GM19238 (cell line): ENCODE results near the gene GRB10.

Experiments
- DNase-seq: peaks from one replicate; pipeline ENCODE4 v3.0.0; 2011; ENCODE audit warnings: low spot score; ENCODE audit not compliant: insufficient read length

Gene GRB10

DNA sequence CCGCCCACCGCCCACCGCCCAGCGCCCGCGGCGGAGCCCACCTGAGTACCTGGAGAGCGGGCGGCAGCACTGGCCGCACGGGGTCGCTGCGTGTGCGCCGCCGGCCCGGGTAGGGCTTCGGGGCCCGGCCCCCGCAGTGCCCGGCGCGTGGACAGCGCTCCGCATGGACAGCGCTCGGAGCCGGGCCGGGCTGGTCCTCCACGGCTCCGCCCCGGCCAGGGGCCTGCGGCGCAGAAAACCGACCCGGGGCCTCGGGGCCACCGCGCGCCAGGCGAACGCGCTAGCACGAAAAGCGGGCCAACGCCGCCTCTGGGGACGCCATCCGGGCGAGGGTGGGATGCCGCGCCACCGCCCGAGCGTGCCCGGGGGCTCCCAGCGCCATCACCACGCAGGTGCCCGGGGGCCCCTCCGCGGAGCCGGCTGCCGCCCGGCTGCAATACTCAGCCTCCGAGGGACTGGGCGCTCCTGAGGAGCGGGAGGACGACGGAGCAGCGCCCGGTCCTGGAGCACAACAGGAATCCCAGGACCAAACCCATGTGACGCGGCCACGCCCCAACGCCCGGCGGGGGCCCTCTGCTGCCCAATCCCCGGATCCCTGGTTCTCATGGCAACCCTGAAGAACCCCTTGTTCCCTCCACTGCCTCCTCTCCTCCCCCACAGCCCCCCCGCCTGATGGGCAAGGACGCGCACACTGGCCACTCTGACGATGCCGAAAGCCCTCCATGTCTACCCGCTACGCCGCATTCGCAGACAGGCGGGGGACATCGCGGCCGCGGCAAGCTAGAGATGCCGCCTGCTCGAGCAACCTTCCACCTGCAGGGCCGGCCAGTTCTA is at the start of gene GRB10:
GRB10 (minus strand) TSS at position 522 of the 834 bp plus-strand sequence. CDS start 50,574 bp downstream, outside the sequence.
- DNase-seq: no peak

- no peak for DNase-seq
These were observed 46.1 kb upstream of the GRB10 start for GRCh38 chr7:50828801-50829200.

- DNase-seq: no peak
These were observed 45.4 kb upstream of the GRB10 start for GRCh38 chr7:50828116-50828515.

GRCh38 chr7:50827281-50827680 is 44.6 kb upstream of the GRB10 start:
- DNase-seq: no peak

DNA sequence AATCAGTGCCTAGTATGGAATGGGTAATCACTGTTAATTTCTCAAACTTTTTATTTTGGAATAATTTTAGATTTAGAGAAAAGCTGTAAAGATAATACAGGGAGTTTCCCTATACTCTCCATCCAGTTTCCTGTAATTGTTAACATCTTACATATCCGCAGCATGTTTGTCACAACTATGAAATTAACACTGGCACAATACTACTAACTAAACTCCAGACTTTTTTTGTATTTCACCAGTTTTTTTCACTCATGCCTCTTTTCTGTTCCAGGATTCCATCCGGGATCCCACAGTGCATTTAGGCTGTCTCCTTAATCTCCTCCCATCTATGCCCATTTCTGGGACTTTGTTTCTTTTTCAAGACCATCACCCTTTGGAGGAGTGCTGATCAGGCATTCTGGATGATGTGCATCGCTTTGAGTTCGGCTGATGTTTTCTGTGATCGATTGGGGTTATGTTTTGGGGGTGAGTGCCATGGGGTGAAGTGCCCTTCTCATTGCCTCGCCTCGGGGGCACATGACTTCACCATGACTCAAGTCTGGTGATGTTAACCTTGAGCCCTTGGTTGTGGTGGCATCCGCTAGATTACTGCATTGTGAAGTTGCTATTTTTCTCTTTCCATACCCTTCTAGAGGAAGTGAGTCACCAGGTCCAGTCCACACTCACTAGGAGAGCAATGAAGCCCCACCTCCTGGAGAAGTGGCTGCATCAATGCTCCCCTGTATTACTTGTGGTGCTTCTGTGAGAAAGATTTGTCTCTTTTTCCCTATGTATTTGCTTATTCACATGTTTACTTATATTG is 43.9 kb upstream of the GRB10 start:
- no peak for DNase-seq

- no peak for DNase-seq
These were observed 42.8 kb upstream of the GRB10 start for GRCh38 chr7:50825465-50825864.

GRCh38 chr7:50824882-50825281 is 42.2 kb upstream of the GRB10 start:
- DNase-seq: no peak

DNA sequence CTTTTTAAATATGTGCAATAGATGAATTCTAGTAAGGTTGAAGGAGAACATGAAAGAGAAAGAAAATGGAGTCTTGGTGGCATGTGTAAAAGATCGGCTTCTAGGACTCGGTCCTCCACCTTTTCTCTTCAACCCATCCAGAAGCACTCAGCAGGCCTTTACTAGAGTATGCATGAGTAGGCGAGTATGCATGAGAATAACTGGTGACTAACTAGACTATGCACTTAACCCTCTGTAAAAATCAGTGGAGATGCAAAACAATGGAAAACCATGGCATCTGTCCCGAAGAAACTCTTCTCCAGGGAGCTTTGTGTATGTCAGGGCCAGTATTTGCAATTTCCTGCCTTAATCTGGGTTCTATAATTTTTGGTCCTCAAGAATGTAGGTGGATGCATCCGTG is 40.0 kb upstream of the GRB10 start:
- no peak for DNase-seq

DNA sequence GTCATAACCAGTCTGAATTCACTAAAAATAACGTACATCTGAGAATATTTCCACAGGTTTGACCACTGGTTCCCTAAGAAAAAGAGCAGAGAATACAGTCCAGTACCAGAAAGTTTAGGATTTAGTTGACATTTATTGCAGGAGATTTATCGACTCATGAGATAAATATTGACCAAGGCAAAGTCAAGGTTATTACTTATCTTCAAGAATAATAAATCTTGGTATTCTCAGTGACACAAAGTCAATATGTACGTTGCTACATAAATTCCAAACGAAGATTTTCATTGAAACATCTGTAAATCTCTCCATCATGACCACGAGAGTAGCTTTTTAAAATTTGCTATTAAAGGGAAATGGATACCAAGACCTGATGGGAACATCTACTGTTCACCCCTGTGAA is 39.4 kb upstream of the GRB10 start:
- DNase-seq: no peak

DNA sequence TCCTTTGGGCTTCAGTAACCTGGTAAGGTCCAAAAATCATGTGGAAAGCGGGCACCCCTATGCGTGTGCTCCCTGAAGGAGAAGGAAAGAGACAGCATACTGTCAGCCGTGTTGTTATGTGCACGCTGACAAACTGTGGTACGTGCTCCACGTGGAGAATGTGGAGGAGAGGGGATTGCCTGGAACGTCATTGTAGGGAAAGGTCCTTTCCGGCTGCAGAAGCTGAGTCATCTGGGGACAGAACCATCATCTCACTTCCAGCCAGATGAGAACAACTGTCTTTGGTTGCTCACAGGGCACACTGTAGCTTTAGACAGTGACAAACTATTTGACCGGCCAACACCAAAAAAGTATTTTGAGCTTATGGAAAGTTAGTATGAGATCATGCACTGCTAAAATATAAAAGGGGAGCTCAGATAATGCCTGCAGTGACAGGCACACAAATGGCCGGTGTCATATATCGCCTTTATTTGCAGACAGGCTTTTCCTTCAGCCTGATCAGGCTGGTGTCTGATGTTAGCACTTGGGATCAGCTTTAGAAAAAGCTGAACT is 38.8 kb upstream of the GRB10 start:
- no peak for DNase-seq

DNA sequence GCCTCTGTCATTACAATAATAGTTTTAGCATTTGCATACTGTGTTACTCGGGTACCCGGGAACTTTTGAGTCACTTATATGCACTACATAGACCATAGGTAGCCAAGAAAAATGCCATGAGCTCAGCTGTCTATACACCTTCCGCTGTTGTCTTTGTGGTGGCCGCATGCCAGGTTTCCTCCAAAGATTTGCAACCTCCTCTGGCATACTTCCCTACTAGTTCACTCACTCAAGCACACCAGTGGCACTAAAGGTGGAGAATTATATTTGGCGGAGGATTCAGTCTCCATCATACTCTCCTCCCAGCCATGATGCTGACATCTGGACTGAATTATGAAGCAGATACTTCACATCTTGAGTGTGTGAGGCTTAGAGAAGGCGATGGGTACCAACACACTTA is 35.6 kb upstream of the GRB10 start:
- DNase-seq: no peak

DNA sequence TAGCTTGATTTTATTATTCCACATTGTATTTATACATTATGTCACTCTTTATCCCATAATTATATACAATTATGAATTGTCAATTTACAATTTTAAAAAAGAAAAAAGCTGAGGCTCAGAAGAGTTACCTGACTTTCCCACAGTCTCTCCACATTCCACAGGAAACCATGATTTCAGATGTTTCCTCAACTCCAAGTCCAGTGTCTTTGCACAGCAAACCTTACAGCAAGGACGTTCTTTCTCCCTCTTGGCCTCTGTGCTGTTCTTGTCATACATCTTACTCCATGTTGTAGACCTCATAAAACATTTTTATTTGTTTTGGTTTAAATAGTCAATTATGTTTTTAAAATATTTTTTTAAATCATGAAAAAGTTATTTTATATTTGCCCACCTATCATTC is 34.9 kb upstream of the GRB10 start:
- no peak for DNase-seq

DNA sequence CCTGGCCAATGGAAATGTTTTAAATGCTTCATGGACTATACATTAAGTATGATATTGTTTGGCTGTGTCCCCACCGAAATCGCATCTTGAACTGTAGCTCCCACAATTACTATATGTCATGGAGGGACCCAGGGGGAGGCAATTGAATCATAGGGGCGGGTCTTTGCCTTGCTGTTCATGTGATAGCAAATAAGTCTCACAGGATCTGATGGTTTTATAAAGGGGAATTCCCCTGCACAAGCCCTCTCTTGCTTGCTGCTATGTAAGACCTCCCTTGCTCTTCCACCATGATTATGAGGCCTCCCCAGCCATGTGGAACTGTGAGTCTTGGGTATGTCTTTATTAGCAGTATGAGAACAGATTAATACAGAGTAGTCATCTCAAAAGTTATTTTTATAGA is 32.4 kb upstream of the GRB10 start:
- DNase-seq: no peak

DNA sequence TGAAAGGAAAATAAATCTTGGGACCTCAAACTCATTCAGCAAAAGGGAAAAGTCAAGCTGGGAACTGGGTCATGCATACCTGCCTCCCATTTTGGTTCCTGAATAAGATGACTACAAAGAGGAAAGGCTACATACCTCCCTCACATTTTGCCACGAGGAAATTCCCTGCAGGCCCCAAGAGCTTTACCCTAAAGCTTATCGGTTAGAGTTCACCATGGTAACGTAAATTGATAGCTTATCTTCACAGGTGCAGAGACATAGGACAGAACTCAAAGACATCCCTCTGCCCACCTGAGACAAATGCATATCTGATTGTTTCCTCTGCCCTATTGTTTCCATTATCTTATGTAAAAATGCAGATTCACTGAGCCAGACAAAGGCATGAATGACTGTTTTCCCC is 31.5 kb upstream of the GRB10 start:
- no peak for DNase-seq

GRCh38 chr7:50812841-50813475 is 30.3 kb upstream of the GRB10 start:
- DNase-seq: no peak

GRCh38 chr7:50812094-50812493 is 29.4 kb upstream of the GRB10 start:
- no peak for DNase-seq

- no peak for DNase-seq
These were observed 25.7 kb upstream of the GRB10 start for GRCh38 chr7:50808282-50808888.

DNA sequence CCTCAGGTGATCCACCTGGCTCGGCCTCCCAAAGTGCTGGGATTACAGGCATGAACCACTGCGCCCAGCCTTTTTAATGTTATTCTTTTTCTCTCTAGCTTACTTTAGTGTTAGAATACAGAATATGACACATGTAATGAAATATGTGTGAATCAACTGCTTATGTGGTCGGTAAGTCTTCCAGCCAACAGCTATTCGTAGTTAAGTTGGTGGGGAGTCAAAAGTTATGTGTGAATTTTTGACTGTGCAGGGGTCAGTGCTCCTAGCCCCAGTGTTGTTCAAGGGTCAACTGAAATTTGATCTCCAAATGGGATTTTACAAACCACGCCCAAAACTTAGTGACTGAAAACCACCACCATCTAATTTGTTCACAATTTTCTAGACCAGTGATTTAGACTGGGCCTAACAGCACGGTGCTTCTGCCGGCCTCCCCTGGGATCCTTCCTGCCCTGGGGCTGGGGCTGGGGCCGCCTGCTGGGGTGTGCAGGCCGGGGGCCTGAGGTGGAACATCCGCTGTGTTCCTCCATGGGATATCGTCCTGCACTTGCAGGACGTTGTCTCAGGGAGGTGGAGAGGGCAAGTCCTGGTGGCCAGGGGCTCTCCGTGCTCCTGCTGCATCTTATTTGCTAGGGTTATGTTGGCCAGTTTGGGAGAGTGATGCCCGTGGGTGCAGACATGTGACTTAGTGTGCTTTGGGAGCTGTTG is 24.5 kb upstream of the GRB10 start:
- DNase-seq: no peak

DNA sequence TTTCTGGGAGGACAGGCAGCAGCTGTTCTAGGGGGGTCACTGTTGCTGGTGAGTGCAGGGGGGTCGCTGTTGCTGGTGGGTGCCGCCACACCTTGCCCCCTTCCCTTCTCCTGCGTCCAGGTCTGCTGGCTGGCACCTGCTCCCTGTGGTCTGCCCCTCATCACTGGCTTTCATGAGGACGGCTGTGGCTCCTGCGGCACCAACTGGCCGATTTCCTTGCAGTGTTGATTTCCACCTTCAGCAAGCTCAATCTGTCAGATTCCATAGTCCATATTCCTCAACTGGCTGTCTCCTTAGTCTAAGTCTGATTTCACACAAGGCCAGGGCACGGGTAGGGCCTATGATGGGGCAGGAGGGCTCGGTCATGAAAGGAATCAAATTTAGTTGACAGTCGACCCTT is 23.4 kb upstream of the GRB10 start:
- no peak for DNase-seq

- no peak for DNase-seq
These were observed 22.9 kb upstream of the GRB10 start for GRCh38 chr7:50805447-50806125.
